Measurements from ENCODE around the gene KIF1B.

Gene KIF1B

GRCh38 chr1:10430216-10431069 lies 220.1 kb downstream of the KIF1B start, which contains the start of gene CENPS:
Gene CENPS (plus strand): TSS chr1:10430433. CDS start chr1:10430518, 85 bp downstream.
- DNase-seq (ENCODE audit: low spot score): peak; percentile 92
